RPMI7951 (cell line): Measurements from ENCODE around the gene GNAL. TPM values are rescaled to one million over a fixed set of nuclear protein-coding genes. Genes with fewer than 3 reads are reported as not detected.
"Not testable (repeated sequence)": the region's sequence is repeated elsewhere in the genome, so short reads cannot be mapped to it uniquely, and the experiment has no call there.

Source experiments
- DNase-seq: peaks from one replicate; pipeline ENCODE4 v3.0.0-alpha.2; 2012; ENCODE audit warnings: low read depth
- total RNA-seq: library from RNA; depleted of rRNA; stranded (reverse); fragments of >200 nt; shearing (Covaris generic); gene quantifications from 2 replicates; pipeline ENCODE4 v1.2.3, GENCODE V29; 2014

The GNAL gene
- total RNA-seq, 1 experiment from 2014 or later, result not detected

- no peak for DNase-seq
Measured at GRCh38 chr18:11669271-11669947, 19.7 kb upstream of the GNAL start.

GRCh38 chr18:11669948-11670275 is 19.2 kb upstream of the GNAL start:
- no peak for DNase-seq

- no peak for DNase-seq
Measured at GRCh38 chr18:11671156-11671555, 17.9 kb upstream of the GNAL start.

- no peak for DNase-seq
Measured at GRCh38 chr18:11672198-11672597, 16.9 kb upstream of the GNAL start.

GRCh38 chr18:11672846-11673454 is 16.1 kb upstream of the GNAL start:
- no peak for DNase-seq

- DNase-seq, result no peak
Measured at GRCh38 chr18:11673560-11673959, 15.5 kb upstream of the GNAL start.

GRCh38 chr18:11674119-11674518 is 14.9 kb upstream of the GNAL start:
- no peak for DNase-seq

GRCh38 chr18:11676386-11676785 is 12.7 kb upstream of the GNAL start:
- no peak for DNase-seq

GRCh38 chr18:11676867-11677266 is 12.2 kb upstream of the GNAL start:
- peak; percentile 44 for DNase-seq

GRCh38 chr18:11678211-11678610 is 10.9 kb upstream of the GNAL start:
- no peak for DNase-seq

- peak; percentile 20 for DNase-seq
Measured at GRCh38 chr18:11689669-11690565, 853 bp downstream of the GNAL start.

- not testable (repeated sequence) for DNase-seq
Measured at GRCh38 chr18:11690660-11691059, 1.6 kb downstream of the GNAL start.

- no peak for DNase-seq
Measured at GRCh38 chr18:11695736-11696135, 6.7 kb downstream of the GNAL start.

- DNase-seq, result no peak
Measured at GRCh38 chr18:11696451-11696850, 7.4 kb downstream of the GNAL start.

GRCh38 chr18:11700876-11701275 is 11.8 kb downstream of the GNAL start:
- no peak for DNase-seq

GRCh38 chr18:11710578-11710977 is 21.5 kb downstream of the GNAL start:
- no peak for DNase-seq

- DNase-seq, result no peak
Measured at GRCh38 chr18:11713756-11714155, 24.7 kb downstream of the GNAL start.

- DNase-seq, result no peak
Measured at GRCh38 chr18:11714244-11714918, 25.3 kb downstream of the GNAL start.

- not testable (repeated sequence) for DNase-seq
Measured at GRCh38 chr18:11716767-11717315, 27.8 kb downstream of the GNAL start.

GRCh38 chr18:11719050-11719449 is 30.0 kb downstream of the GNAL start:
- no peak for DNase-seq

GRCh38 chr18:11719621-11720020 is 30.6 kb downstream of the GNAL start:
- DNase-seq, result no peak

- DNase-seq, result no peak
Measured at GRCh38 chr18:11721720-11722119, 32.7 kb downstream of the GNAL start.
